Upper lobe of right lung (tissue), 1 donor: ENCODE measurements around the gene GALP. TPM values are rescaled to one million over a fixed set of nuclear protein-coding genes. Genes with fewer than 3 reads are reported as not detected.
"Not testable (repeated sequence)": the region's sequence is repeated elsewhere in the genome, so short reads cannot be mapped to it uniquely, and the experiment has no call there.

ENCODE experiments used
- ATAC-seq: fragments of 200-7000 bp; cut with Tn5 transposase; one replicate; pipeline ENCODE4 v1.9.1; 2020; ENCODE audit warnings: mild to moderate bottlenecking, moderate library complexity
- DNase-seq: peaks from one replicate; pipeline ENCODE4 v3.0.0-alpha.2; 2020
- H3K27ac ChIP-seq: fragments of 200-600 bp; one replicate; pipeline ENCODE4 v1.8.0; 2022
- H3K27me3 ChIP-seq: fragments of 200-600 bp; one replicate; pipeline ENCODE4 v1.8.0; 2022; ENCODE audit warnings: mild to moderate bottlenecking
- H3K36me3 ChIP-seq: fragments of 200-600 bp; one replicate; pipeline ENCODE4 v1.8.0; 2022
- H3K4me1 ChIP-seq: fragments of 200-600 bp; one replicate; pipeline ENCODE4 v1.8.0; 2022
- H3K4me3 ChIP-seq: fragments of 200-600 bp; one replicate; pipeline ENCODE4 v1.8.0; 2022; ENCODE audit warnings: mild to moderate bottlenecking
- H3K9me3 ChIP-seq: fragments of 200-600 bp; one replicate; pipeline ENCODE4 v1.8.0; 2022
- intact Hi-C: fragments of 100-400 bp; cut with DNase I; formaldehyde crosslinking; loops from one replicate; pipeline ENCODE4 v1.11.0; 2022
- long read RNA-seq: library from polyadenylated mRNA; unstranded; transcript quantifications from one replicate; pipeline ENCODE4 v2.0.0, GENCODE V29; 2021
- total RNA-seq: library from RNA; stranded (reverse); fragmentation: NEBNext Ultra II Directional; extraction: Animal tissue kit (Norgen Biotek cat#: 25700); gene quantifications from one replicate; pipeline ENCODE4 v1.2.1, GENCODE V29; 2021
- TF ChIP-seq, protein P1 (sequence below): fragments of 200-600 bp; IDR thresholded peaks from one replicate; pipeline ENCODE4 v1.8.0; 2022; ENCODE audit warnings: antibody characterized with exemption
- donor health status: DM: no; HTN: yes; CAD: no; lungs with severe emphysema.

Gene GALP
- not detected for total RNA-seq
- long read RNA-seq = 0 reads

DNA sequence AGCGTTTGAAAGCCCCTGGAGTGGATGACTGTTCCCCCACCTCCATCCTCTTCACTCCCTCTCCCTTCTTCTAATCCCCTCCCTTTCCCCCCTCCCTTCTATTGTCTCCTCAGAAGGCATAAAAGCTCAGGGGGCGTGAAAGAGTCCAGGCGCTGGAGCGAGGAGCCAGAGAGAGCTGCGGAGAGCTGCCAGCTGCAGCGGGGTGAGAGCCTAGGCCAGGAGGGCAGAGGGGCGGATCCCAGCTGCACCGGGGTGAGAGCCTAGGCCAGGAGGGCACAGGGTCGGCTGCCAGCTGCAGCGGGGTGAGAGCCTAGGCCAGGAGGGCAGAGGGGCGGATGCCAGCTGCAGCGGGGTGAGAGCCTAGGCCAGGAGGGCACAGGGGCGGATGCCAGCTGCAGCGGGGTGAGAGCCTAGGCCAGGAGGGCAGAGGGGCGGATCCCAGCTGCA lies at the start of gene GALP:
Gene GALP (plus strand): TSS at position 148 of the 447 bp plus-strand sequence. CDS start 1,101 bp downstream, outside the sequence.
- H3K9me3 ChIP-seq, intact Hi-C loops, H3K36me3 ChIP-seq, ATAC-seq, H3K4me1 ChIP-seq, H3K27ac ChIP-seq, H3K4me3 ChIP-seq, DNase-seq: not testable (repeated sequence)
- peaks cover 12% of the 10 kb centered on the region for H3K27me3 ChIP-seq

DNA sequence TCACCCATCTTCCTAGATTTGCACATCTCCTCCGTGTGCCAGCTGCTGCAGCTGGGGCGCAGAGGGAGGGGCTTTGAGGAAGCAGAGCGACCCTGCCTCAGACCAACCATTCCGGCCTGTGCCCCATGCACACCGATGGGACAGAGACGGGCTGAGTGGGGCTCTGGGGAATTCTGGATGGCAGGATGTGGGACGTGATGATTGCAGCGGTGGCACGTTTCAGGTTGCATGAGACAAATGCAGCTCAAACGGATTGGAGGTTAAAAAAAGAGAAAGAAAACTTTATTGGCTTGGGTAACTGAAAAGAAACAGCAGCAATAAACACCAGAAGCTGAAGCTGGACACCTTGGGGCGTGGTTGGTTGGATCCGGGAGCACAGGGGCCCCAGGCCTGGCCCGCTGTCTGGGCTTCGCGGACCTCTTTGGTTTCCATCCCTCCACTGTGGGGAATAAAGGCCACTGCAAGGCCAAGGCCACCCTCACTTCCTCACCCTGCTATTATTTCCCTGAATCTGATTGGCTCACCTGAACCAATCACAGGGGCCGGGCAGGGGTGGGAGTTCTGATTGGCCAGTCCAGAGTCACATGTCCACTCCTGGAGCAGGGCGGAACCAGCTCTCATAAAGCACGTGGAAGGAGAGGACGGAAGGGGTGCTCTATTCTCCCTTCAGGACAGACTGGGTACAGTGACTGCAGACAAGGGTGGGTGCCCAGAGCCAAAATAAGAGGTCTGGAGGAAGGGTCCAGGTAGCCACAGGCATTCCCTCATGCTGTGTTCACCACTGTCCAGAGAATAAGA lies 48.6 kb upstream of the GALP start:
- no peak for ATAC-seq
- TF ChIP-seq, protein P1, sequence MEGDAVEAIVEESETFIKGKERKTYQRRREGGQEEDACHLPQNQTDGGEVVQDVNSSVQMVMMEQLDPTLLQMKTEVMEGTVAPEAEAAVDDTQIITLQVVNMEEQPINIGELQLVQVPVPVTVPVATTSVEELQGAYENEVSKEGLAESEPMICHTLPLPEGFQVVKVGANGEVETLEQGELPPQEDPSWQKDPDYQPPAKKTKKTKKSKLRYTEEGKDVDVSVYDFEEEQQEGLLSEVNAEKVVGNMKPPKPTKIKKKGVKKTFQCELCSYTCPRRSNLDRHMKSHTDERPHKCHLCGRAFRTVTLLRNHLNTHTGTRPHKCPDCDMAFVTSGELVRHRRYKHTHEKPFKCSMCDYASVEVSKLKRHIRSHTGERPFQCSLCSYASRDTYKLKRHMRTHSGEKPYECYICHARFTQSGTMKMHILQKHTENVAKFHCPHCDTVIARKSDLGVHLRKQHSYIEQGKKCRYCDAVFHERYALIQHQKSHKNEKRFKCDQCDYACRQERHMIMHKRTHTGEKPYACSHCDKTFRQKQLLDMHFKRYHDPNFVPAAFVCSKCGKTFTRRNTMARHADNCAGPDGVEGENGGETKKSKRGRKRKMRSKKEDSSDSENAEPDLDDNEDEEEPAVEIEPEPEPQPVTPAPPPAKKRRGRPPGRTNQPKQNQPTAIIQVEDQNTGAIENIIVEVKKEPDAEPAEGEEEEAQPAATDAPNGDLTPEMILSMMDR = no peak
- no peak overlapping the region for H3K4me3 ChIP-seq
- no peaks in the 10 kb centered on the region for H3K36me3 ChIP-seq
- no peak overlapping the region for H3K27ac ChIP-seq
- no peaks in the 10 kb centered on the region for H3K9me3 ChIP-seq
- intact Hi-C loops = no loop called here
- no peaks in the 10 kb centered on the region for H3K4me1 ChIP-seq
- no peaks in the 10 kb centered on the region for H3K27me3 ChIP-seq
- DNase-seq = no peak

DNA sequence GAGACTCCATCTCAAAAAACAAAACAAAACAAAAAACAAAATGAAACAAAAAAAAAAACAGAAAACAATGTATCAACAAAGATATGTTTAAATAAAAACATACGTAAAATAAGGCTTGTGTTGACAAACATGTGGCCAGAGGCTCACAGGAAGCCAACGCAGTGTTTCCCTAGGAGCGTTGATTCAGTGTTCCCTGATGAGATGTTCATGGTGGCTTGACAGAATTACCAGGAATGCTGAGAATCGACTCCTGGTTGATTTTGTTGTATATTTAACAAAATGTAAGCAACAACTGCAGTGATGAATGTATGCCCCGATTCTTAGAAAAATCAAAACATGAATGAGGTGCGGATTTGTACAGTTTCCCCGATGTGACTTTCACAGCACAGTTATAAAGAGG lies 45.8 kb upstream of the GALP start:
- ATAC-seq = no peak
- intact Hi-C loops = no loop called here
- no peaks in the 10 kb centered on the region for H3K36me3 ChIP-seq
- TF ChIP-seq, protein P1 = no peak
- H3K4me1 ChIP-seq = no peaks in the 10 kb centered on the region
- no peak overlapping the region for H3K4me3 ChIP-seq
- H3K27ac ChIP-seq = no peak overlapping the region
- no peaks in the 10 kb centered on the region for H3K9me3 ChIP-seq
- DNase-seq = no peak
- no peaks in the 10 kb centered on the region for H3K27me3 ChIP-seq

DNA sequence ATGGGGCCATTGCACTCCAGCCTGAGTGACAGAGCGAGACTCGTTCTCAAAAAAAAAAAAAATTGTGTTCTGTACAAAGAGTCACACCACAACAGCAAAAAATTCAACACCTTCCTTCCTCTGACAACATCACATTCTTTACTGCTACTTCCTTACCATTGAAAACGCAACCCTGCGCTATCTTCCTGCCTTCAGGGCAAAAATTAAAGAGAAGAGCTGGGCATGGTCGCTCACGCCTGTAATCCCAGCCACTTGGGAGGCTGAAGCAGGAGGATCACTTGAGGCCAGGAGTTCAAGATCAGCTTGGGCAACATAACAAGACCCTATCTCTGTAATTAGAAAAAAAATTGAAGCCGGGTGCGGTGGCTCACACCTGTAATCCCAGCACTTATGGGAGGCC lies 44.2 kb upstream of the GALP start:
- intact Hi-C loops = no loop called here
- no peaks in the 10 kb centered on the region for H3K4me1 ChIP-seq
- H3K4me3 ChIP-seq = no peak overlapping the region
- TF ChIP-seq, protein P1 = no peak
- ATAC-seq (no peak), DNase-seq (no peak)
- no peaks in the 10 kb centered on the region for H3K9me3 ChIP-seq
- no peaks in the 10 kb centered on the region for H3K27me3 ChIP-seq
- H3K27ac ChIP-seq = peak overlapping the region; percentile 73
- H3K36me3 ChIP-seq = no peaks in the 10 kb centered on the region

DNA sequence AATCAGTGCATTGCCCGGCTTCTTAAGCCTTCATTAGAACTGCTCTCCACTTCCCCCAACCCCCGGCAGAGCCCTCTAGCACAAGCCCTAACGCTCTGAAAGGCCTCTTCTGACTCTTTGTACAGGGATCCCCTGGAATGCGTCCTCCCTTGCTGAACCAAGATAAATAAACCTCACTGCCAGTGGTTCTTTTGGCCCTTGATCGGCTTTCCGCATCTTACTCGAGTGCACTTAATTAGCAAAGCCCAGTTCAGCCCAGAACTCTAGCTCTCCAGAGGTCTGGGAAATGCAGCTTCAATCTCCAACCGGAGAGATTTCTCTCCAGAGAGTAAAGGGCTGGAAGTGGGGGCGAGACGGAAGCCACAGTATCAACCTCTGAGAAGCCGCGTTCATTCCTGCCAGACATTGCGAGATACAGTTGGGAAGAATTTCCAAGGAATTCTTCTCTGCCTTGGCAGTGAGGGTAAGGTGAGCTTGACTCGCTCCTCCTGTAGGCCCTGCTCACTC lies 43.4 kb upstream of the GALP start:
- Histone ChIP-seq H3K36me3 (no peaks in the 10 kb centered on the region), H3K27ac (peak overlapping the region; percentile 73), H3K27me3 (no peaks in the 10 kb centered on the region), H3K4me1 (no peaks in the 10 kb centered on the region), H3K9me3 (no peaks in the 10 kb centered on the region), H3K4me3 (peak overlapping the region; percentile 25)
- TF ChIP-seq, protein P1 = no peak
- peak; percentile 85 for ATAC-seq
- DNase-seq = no peak
- intact Hi-C loops = no loop called here

DNA sequence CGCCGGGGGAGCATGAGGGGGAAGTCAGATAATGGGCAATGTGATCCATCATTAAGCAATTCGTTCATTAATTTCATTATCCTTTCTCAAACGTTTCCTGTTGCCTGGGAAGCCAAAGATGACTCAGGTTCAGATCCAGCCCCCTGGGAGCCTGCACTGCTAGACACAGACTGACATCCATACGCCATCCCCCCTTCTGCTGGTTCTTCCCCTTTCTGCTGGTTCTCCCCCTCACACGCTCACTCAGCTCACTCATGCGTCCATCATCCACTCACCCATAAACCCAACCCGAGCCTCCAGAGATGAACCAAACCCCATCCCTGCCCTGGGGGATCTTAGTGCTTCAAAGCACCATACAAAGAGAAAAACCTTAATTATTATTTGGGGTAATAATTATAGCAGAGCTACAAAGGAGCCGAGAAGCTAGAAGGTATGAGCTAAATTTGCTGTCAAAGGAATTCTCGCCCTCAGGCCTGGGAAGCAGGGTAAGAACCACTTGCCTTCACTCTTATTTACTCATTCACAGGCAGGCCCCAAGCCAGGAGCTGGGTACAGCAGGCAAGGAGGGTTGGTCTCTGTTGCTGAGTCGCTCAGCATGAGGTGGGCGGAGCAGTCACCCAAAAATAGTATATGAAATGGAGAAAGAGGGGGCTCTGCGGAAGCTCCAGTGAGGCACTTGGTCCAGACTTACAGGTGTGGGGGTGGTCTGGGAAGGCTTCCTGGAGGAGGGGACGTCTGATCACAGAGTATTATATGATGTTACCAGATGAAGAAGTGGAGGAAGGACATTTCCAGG lies 41.8 kb upstream of the GALP start:
- Histone ChIP-seq H3K27me3 (no peaks in the 10 kb centered on the region), H3K27ac (peak overlapping the region; percentile 63), H3K36me3 (no peaks in the 10 kb centered on the region), H3K9me3 (no peaks in the 10 kb centered on the region), H3K4me1 (peaks cover 6% of the 10 kb centered on the region), H3K4me3 (no peak overlapping the region)
- DNase-seq (no peak), ATAC-seq (peak; percentile 79)
- intact Hi-C loops = no loop called here
- TF ChIP-seq, protein P1 = no peak
